Spinal cord (tissue), 10 donors: ENCODE data around the gene LGALS1. TPM values are rescaled to one million over a fixed set of nuclear protein-coding genes. Genes with fewer than 3 reads are reported as not detected.

Source experiments
- DNase-seq, 6 donors: peaks; one replicate each; pipeline versions ENCODE4 v3.0.0 to v3.0.0-alpha.2; 2013 to 2015; ENCODE audit warnings: low spot score in 6 of 6, low read depth in 4 of 6
- H3K27ac ChIP-seq: one replicate; pipeline ENCODE4 v1.5.1; 2013; ENCODE audit warnings: low read depth, low read length, control low read depth
- H3K27me3 ChIP-seq: one replicate; pipeline ENCODE4 v1.6.1; 2013; ENCODE audit warnings: low read length; ENCODE audit not compliant: control insufficient read depth, insufficient read depth
- H3K36me3 ChIP-seq: one replicate; pipeline ENCODE4 v1.6.1; 2013; ENCODE audit warnings: low read length; ENCODE audit not compliant: control insufficient read depth, insufficient read depth
- H3K4me1 ChIP-seq: one replicate; pipeline ENCODE4 v1.6.1; 2013; ENCODE audit warnings: low read length; ENCODE audit not compliant: control insufficient read depth, insufficient read depth
- H3K4me3 ChIP-seq: one replicate; pipeline ENCODE4 v1.5.1; 2013; ENCODE audit warnings: low read depth, low read length, control low read depth
- H3K9me3 ChIP-seq: one replicate; pipeline ENCODE4 v1.6.1; 2013; ENCODE audit warnings: low read length; ENCODE audit not compliant: control insufficient read depth, insufficient read depth
- WGBS: methylation state at CpG from one replicate; pipeline ENCODE4 v1.1.5; 2013; ENCODE audit warnings: missing lambda C conversion rate; ENCODE audit not compliant: insufficient coverage; 5-methylcytosine and 5-hydroxymethylcytosine counted together
- polyA plus RNA-seq, 2 donors: library from polyadenylated mRNA; unstranded; fragments of 120-200 nt; gene quantifications; one replicate each; pipeline ENCODE4 v1.2.1, GENCODE V29; 2013; ENCODE audit not compliant: insufficient read length in 2 of 2
- total RNA-seq, 2 donors: library from RNA; depleted of rRNA in 1 of 2; stranded (reverse); fragments of 120-200 nt in 1 of 2; fragments of >200 nt in 1 of 2; gene quantifications; one replicate each; pipeline versions ENCODE4 v1.2.3 to v1.2.4, GENCODE V29; 2013 to 2014
- donor health status: healthy.

The LGALS1 gene
- total and polyA plus RNA-seq, 4 donors: 373 to 1,031 (median 582) TPM

DNA sequence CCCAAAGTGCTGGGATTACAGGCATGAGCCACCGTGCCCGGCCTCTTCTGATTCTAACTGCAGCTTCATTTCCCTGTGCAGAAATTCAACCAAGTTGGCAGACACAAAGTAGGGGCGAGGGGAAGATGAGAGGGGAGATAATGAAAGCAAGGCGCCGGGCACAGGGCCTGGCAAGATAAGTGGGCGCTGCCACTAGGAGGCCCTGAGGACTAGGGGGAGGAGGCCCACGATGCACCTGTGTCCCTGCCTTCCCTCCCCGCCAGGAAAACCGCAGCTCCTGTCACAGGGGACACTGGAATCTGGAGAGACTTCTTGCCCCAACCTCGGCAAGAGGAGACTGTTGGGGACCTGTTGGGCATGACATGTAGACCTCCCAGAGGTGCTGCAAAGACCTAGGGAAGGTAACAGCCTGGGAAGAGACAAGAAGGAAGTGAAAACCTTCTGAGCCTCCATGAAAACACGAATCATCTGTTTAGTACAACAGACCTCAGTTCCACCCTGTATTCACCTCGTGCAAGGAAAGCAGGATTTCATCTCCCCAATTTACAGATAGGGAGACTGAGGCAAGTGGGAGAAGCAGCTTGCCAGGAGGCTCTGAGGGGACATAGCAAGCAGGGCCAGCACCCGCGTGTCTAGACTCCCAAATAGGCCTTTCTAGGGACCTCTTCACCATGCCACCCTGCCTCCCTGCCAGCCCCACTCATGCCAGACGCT lies 3.1 kb upstream of the LGALS1 start:
- H3K36me3 ChIP-seq: peaks cover 17% of the 10 kb centered on the region
- H3K9me3 ChIP-seq: no peaks in the 10 kb centered on the region
- H3K4me1 ChIP-seq: peaks cover 33% of the 10 kb centered on the region
- peaks cover 2% of the 10 kb centered on the region for H3K27me3 ChIP-seq
- H3K27ac ChIP-seq: no peak overlapping the region
- H3K4me3 ChIP-seq: no peak overlapping the region
- WGBS: 68% methylated on average over 9 of the region's 15 CpGs
- DNase-seq: no peak

DNA sequence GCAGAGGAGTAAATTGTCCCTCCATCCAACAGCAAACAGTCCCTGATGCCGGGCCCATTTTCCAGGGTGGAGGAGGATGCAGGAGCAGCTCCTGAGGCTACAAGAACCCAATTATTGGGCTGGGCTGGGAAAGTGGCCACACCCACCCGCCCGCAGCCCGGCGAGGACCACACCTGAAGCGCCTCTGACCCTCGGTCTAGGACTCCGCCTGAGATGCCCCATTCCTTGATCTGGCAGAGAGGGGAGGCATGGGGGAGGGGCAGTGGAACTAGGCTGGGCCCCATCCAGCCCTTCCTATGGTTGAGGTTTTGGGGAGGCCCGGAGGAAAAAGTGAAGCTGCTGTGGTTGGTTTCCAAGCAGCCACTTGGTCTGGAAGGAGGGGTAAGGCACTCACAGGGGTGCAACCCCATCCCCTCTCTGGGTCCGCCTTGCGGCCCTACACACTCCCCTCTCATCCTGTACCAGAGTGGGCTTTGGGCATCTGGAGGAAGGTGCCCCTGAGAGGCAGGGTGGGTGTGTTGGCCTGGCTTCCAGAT lies 2.4 kb upstream of the LGALS1 start:
- Histone ChIP-seq H3K4me1 (peaks cover 36% of the 10 kb centered on the region), H3K27ac (no peak overlapping the region), H3K9me3 (no peaks in the 10 kb centered on the region), H3K36me3 (peaks cover 11% of the 10 kb centered on the region), H3K4me3 (no peak overlapping the region), H3K27me3 (peaks cover 2% of the 10 kb centered on the region)
- 64% methylated on average over 6 of the region's 11 CpGs for WGBS
- no peak for DNase-seq

DNA sequence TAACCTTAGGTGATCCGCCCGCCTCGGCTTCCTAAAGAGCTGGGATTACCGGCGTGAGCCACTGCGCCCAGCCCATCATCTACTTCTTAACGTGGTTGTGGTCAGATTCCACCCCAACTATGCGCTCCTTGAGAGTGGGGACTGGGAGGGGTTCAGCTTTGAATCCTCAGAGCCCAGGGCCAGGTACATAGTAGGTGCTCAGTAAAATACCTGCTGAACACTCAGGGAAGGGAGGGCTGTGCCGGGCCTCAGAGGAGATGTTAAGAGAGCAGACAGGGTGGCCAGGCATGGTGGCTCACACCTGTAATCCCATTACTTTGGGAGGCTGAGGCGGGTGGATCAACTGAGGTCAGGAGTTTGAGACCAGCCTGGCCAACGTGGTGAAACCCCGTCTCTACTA lies 1.2 kb upstream of the LGALS1 start:
- Histone ChIP-seq H3K27ac (peak overlapping the region; percentile 97), H3K27me3 (peaks cover 2% of the 10 kb centered on the region), H3K9me3 (no peaks in the 10 kb centered on the region), H3K36me3 (peaks cover 14% of the 10 kb centered on the region), H3K4me3 (no peak overlapping the region), H3K4me1 (peaks cover 36% of the 10 kb centered on the region)
- no peak for DNase-seq
- 100% methylated on average over 6 of the region's 12 CpGs for WGBS

DNA sequence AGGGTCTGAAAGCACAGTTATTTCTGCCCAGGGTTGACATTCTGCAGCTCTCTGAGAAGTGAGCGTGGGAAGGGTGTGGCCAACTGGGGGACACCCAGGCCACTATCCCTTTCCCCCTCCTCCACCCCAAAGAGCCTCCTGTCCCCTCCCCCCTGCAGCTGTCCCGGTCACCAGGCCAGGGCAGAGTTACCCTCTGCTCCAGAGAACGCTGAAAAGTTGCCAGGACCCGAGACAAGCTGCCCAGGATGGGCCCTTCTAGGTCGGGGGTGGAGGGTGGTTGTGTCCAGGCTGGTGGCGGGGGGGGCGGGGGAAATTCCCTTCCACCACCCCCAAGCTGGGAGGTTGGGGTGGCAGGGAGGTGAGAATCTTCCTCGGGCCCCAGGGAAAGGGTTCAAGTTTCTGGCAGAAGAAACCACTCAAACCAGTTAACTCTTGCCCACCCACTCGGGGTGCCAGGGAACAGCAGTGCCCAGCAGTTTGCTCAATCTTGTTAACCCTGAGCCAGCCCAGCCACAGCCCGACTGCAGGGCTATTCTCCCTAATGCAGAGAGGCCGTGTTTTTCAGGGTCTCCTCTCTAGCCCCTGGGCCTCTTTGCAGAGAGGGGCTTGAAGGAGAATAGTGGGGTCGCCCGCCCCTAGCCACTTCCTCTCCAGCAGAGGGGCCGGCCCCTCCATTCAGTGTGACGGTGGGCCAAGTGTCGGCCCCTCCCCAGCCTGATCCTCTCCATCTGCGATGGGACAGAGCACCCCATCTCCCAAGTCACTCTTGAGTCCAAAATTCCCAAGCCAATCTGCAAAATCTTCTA lies 697 bp downstream of the LGALS1 start:
- DNase-seq: peak in 1 of 6 donors; percentile 47
- Histone ChIP-seq H3K9me3 (no peaks in the 10 kb centered on the region), H3K36me3 (peaks cover 14% of the 10 kb centered on the region), H3K27me3 (peaks cover 2% of the 10 kb centered on the region), H3K4me3 (peak overlapping the region; percentile 68), H3K27ac (peak overlapping the region; percentile 97), H3K4me1 (peaks cover 36% of the 10 kb centered on the region)
- 20% methylated on average over 10 of the region's 17 CpGs for WGBS

DNA sequence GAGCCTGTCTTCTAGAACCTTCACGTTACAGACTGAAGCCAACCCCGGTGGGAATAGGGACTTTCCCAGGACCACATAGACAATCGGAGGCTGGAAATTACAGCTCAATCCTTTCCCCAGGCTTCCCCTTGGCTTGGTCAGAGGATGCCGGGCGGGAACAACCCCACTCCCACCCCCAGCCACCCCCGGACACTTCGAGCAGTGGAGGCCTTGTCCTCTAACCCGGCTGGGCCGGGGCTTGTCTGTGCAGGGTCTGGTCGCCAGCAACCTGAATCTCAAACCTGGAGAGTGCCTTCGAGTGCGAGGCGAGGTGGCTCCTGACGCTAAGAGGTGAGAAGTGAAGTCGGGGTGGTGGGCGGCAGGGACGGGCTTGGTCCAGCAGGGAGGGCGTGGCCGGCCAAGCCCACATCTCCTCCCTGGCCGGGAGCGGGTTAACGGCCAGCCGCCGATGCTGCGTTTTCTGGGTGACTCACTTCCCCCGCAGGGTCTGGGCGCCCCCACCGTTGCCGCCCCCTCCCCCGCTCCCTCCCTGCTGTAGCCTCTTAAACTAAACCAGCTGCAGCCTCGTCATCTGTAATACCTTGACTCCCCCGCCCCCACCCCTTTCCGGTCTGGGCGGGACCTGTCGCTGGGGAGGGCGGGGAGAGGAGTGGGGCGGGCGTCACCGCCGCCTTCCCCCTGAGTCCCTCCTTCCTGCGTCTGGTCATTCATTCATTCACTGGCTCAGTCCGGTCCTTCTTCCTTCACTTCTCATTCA lies 1.5 kb downstream of the LGALS1 start:
- peak overlapping the region; percentile 68 for H3K4me3 ChIP-seq
- peak in 3 of 6 donors; percentile 38 to 81 (median 78) for DNase-seq
- H3K27ac ChIP-seq: peak overlapping the region; percentile 97
- H3K4me1 ChIP-seq: peaks cover 41% of the 10 kb centered on the region
- H3K27me3 ChIP-seq: peaks cover 2% of the 10 kb centered on the region
- WGBS: 9% methylated on average over 27 of the region's 42 CpGs
- peaks cover 11% of the 10 kb centered on the region for H3K36me3 ChIP-seq
- H3K9me3 ChIP-seq: no peaks in the 10 kb centered on the region

DNA sequence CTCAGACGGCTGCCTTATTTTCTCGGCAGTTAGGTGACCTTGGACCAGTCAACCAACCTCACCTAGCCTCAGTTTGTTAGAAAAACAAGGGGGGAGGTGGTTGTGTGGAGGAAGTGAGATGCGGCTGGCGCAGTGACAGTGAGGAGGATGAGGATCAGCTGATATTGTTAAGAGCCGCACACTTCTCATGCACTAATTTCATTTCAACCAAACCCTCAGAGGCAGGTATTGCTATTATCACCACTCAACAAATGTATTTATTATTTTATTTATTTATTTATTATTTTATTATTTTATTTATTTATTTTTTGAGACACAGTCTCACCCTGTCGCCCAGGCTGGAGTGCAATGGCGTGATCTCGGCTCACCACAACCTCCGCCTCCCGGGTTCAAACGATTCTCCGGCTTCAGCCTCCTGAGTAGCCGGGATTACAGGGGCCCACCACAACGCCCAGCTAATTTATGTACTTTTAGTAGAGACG lies 2.1 kb downstream of the LGALS1 start:
- DNase-seq: no peak
- H3K4me3 ChIP-seq: peak overlapping the region; percentile 68
- 96% methylated on average over 7 of the region's 15 CpGs for WGBS
- peaks cover 2% of the 10 kb centered on the region for H3K27me3 ChIP-seq
- peak overlapping the region; percentile 97 for H3K27ac ChIP-seq
- H3K36me3 ChIP-seq: peaks cover 10% of the 10 kb centered on the region
- H3K4me1 ChIP-seq: peaks cover 41% of the 10 kb centered on the region
- no peaks in the 10 kb centered on the region for H3K9me3 ChIP-seq

DNA sequence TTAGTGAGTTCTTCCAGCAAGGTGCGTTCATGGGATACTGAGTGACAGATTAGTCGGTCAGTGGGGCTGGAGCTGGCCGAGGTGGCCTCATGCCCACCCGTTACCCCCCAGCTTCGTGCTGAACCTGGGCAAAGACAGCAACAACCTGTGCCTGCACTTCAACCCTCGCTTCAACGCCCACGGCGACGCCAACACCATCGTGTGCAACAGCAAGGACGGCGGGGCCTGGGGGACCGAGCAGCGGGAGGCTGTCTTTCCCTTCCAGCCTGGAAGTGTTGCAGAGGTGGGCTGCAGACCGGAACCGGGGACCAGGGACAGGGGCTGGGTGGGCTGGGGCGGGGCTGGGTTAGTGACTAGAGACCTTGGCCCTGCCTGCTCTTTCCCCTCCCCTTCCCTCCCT lies 2.9 kb downstream of the LGALS1 start:
- WGBS: 78% methylated on average over 12 of the region's 18 CpGs
- Histone ChIP-seq H3K27ac (no peak overlapping the region), H3K9me3 (no peaks in the 10 kb centered on the region), H3K36me3 (peaks cover 3% of the 10 kb centered on the region), H3K27me3 (peaks cover 2% of the 10 kb centered on the region), H3K4me3 (no peak overlapping the region), H3K4me1 (peaks cover 41% of the 10 kb centered on the region)
- DNase-seq: no peak

DNA sequence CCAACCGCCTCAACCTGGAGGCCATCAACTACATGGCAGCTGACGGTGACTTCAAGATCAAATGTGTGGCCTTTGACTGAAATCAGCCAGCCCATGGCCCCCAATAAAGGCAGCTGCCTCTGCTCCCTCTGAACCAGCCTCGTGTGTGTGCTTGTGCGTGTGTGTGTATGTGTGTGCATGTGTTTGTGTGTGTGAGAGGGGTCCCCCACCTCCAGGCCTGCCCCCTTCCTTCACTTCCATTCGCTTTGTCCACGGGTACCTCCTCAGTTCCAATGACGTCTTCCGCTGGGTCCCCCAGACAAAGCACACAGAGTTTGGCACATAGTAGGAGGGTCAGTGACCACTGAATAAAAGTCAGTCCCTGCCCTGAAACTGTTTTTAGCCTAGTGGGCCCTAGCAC lies 4.2 kb downstream of the LGALS1 start:
- H3K4me1 ChIP-seq: peaks cover 34% of the 10 kb centered on the region
- H3K27me3 ChIP-seq: peaks cover 2% of the 10 kb centered on the region
- no peak overlapping the region for H3K27ac ChIP-seq
- H3K4me3 ChIP-seq: no peak overlapping the region
- WGBS: 95% methylated on average over 6 of the region's 8 CpGs
- no peak for DNase-seq
- H3K36me3 ChIP-seq: peaks cover 3% of the 10 kb centered on the region
- no peaks in the 10 kb centered on the region for H3K9me3 ChIP-seq

DNA sequence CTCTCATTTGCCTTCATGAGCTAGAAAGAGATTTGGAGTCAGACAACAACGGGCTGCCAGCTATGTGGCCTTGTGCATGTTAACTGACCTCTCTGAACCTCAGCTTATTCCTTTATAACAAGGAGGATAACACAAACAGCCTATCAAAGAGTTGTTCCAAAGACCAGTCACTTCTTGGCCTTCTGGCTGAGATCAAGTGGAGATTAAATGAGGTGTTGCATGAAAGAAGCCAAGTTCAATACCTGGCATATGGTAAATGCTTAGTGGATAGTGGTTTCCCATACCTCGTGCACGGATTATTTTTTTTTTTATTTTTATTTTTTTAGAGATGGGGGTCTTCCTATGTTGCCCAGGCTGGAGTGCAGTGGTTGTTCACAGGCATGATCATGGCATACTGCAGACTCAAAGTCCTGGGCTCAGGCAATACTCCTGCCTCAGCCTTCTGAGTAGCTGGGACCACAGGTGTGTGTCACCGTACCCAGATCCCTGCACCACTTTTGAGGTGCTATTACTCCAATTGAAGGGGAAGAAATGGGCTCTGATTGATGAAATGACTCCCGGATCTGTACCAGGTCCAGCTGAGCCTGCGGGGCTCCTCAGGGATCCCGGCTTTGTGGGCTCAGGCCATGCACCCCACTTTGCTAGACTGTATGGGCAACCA lies 4.9 kb downstream of the LGALS1 start:
- Histone ChIP-seq H3K4me3 (no peak overlapping the region), H3K27me3 (peaks cover 2% of the 10 kb centered on the region), H3K27ac (no peak overlapping the region), H3K9me3 (no peaks in the 10 kb centered on the region), H3K4me1 (peaks cover 28% of the 10 kb centered on the region), H3K36me3 (peaks cover 3% of the 10 kb centered on the region)
- DNase-seq: no peak
- 95% methylated on average over 6 of the region's 7 CpGs for WGBS
